HG03575 (cell line): ENCODE measurements around the gene NRTN.

ENCODE experiments used
- ATAC-seq: cut with Tn5 transposase; IDR thresholded peaks from one replicate; pipeline ENCODE4 v1.9.1; 2021; ENCODE audit not compliant: unreplicated experiment, insufficient number of reproducible peaks, low FRiP score; ENCODE audit errors: extremely low read depth

NRTN gene

GRCh38 chr19:5809053-5809452, 4.2 kb downstream of the NRTN start:
- no peak for ATAC-seq

GRCh38 chr19:5809469-5809868, 4.6 kb downstream of the NRTN start:
- no peak for ATAC-seq

GRCh38 chr19:5811117-5811516, 6.2 kb downstream of the NRTN start:
- no peak for ATAC-seq

- no peak for ATAC-seq
These were observed 9.4 kb downstream of the NRTN start for GRCh38 chr19:5814123-5814851.

GRCh38 chr19:5814852-5815246, 10.0 kb downstream of the NRTN start:
- no peak for ATAC-seq

GRCh38 chr19:5817218-5817617, 12.4 kb downstream of the NRTN start:
- ATAC-seq = no peak

GRCh38 chr19:5818594-5818993, 13.7 kb downstream of the NRTN start:
- ATAC-seq = no peak

GRCh38 chr19:5820785-5821184, 15.9 kb downstream of the NRTN start:
- no peak for ATAC-seq

GRCh38 chr19:5821521-5822180, 16.8 kb downstream of the NRTN start:
- no peak for ATAC-seq

- ATAC-seq = no peak
These were observed 17.4 kb downstream of the NRTN start for GRCh38 chr19:5822181-5822844.

- no peak for ATAC-seq
These were observed 18.9 kb downstream of the NRTN start for GRCh38 chr19:5823579-5824281.

GRCh38 chr19:5824751-5825150, 19.9 kb downstream of the NRTN start:
- ATAC-seq = no peak

- no peak for ATAC-seq
These were observed 20.3 kb downstream of the NRTN start for GRCh38 chr19:5825178-5825577.

GRCh38 chr19:5826531-5827341, 21.9 kb downstream of the NRTN start:
- ATAC-seq = no peak

GRCh38 chr19:5827342-5827890, 22.5 kb downstream of the NRTN start:
- ATAC-seq = no peak

- ATAC-seq = no peak
These were observed 23.2 kb downstream of the NRTN start for GRCh38 chr19:5827891-5828660.

GRCh38 chr19:5828661-5829566, 24.0 kb downstream of the NRTN start:
- no peak for ATAC-seq
